Measurements from ENCODE around the gene UQCR11.

Gene UQCR11

DNA sequence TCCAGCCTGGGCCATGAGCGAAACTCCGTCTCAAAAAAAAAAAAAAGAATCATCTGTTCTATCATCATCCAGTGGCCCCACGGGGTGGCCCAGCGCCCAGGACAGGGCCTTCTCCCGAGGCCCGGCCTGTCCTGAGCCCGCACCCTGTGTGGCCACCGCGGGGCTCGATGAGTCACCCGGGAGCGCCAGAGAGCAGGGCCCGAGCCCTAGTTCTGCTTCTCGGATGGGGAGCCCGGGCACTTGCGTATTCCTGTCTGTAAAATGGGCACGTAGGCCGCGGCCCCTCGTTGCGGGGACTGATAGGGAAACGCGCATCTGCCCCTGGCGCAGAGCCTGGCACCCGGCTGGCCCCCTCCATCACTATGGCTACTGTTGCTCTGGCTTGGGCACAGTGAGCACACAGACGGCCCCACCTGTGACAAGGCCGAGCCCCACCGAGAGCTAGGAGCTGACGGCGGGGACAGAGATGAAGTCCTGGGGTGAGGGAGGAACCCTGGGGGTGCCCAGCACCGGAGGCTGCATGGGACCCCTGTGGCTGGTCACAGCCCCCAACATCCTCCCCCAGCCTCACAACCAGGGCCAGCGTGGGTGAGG, 21.3 kb upstream of the UQCR11 start:
- H3K27me3 ChIP-seq (ENCODE audit: insufficient read depth, low read length, poor library complexity): no peaks in the 10 kb centered on the region
- ATAC-seq (ENCODE audit: insufficient read depth, low read depth) (no peak), DNase-seq (no peak)
- no peak for TF ChIP-seq EZH2 (IDR thresholded peaks at IDR 0.05; ENCODE audit: borderline replicate concordance, low read depth, low read length, severe bottlenecking)
- TF ChIP-seq, protein P1, sequence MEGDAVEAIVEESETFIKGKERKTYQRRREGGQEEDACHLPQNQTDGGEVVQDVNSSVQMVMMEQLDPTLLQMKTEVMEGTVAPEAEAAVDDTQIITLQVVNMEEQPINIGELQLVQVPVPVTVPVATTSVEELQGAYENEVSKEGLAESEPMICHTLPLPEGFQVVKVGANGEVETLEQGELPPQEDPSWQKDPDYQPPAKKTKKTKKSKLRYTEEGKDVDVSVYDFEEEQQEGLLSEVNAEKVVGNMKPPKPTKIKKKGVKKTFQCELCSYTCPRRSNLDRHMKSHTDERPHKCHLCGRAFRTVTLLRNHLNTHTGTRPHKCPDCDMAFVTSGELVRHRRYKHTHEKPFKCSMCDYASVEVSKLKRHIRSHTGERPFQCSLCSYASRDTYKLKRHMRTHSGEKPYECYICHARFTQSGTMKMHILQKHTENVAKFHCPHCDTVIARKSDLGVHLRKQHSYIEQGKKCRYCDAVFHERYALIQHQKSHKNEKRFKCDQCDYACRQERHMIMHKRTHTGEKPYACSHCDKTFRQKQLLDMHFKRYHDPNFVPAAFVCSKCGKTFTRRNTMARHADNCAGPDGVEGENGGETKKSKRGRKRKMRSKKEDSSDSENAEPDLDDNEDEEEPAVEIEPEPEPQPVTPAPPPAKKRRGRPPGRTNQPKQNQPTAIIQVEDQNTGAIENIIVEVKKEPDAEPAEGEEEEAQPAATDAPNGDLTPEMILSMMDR (IDR thresholded peaks at IDR 0.05; ENCODE audit: borderline replicate concordance, extremely low read depth, low read length, poor library complexity, severe bottlenecking): no peak
- no peak overlapping the region for H2AFZ ChIP-seq (ENCODE audit: low read depth, low read length)
- H3K9ac ChIP-seq (ENCODE audit: low read depth, low read length): no peak overlapping the region
- H3K4me3 ChIP-seq (ENCODE audit: low read depth in 1 of 2, low read length in 2 of 2): no peak overlapping the region
- H3K36me3 ChIP-seq (ENCODE audit: insufficient read depth, low read length): peaks cover 83% of the 10 kb centered on the region
- H4K20me1 ChIP-seq (ENCODE audit: insufficient read depth, low read length): peaks cover 65% of the 10 kb centered on the region
- no peaks in the 10 kb centered on the region for H3K9me3 ChIP-seq (ENCODE audit: insufficient read depth, low read length, severe bottlenecking)
- H3K4me1 ChIP-seq (ENCODE audit: insufficient read depth, low read length): no peaks in the 10 kb centered on the region
- H3K79me2 ChIP-seq (ENCODE audit: insufficient read depth, low read length): peaks cover 45% of the 10 kb centered on the region
- H3K4me2 ChIP-seq (ENCODE audit: insufficient read depth, low read length): no peak overlapping the region
- H3K27ac ChIP-seq (ENCODE audit: low read length): no peak overlapping the region

DNA sequence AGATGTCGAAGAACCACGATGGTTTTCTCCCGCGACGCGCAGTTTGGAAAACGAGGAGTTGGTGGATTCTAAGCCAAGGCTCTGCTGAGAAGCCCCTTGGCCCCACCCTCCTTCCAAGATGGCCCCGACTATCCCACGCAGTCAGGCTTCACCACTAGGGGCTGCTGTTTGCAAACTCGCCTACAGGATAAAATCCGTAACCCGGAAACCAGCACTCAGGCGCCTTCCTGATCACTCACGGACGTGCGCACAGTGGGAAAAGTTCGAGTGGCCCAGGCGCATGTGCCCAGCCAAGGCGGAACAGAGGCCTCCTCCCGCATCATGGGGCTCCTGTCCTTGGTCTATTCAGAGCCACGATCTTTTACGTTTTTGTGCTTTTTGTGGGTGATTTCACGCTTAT, 19.2 kb upstream of the UQCR11 start:
- Histone ChIP-seq H3K36me3 (ENCODE audit: insufficient read depth, low read length) (peaks cover 83% of the 10 kb centered on the region), H3K9me3 (ENCODE audit: insufficient read depth, low read length, severe bottlenecking) (no peaks in the 10 kb centered on the region), H3K27me3 (ENCODE audit: insufficient read depth, low read length, poor library complexity) (no peaks in the 10 kb centered on the region), H3K79me2 (ENCODE audit: insufficient read depth, low read length) (peaks cover 41% of the 10 kb centered on the region), H3K9ac (ENCODE audit: low read depth, low read length) (no peak overlapping the region), H2AFZ (ENCODE audit: low read depth, low read length) (no peak overlapping the region), H3K4me3 (ENCODE audit: low read depth in 1 of 2, low read length in 2 of 2) (no peak overlapping the region), H3K4me2 (ENCODE audit: insufficient read depth, low read length) (no peak overlapping the region), H3K4me1 (ENCODE audit: insufficient read depth, low read length) (no peaks in the 10 kb centered on the region), H3K27ac (ENCODE audit: low read length) (no peak overlapping the region), H4K20me1 (ENCODE audit: insufficient read depth, low read length) (peaks cover 64% of the 10 kb centered on the region)
- ATAC-seq (ENCODE audit: insufficient read depth, low read depth): peak; percentile 76
- DNase-seq: peak; percentile 61
- no peak for TF ChIP-seq EZH2 (IDR thresholded peaks at IDR 0.05; ENCODE audit: borderline replicate concordance, low read depth, low read length, severe bottlenecking)
- TF ChIP-seq, protein P1 (IDR thresholded peaks at IDR 0.05; ENCODE audit: borderline replicate concordance, extremely low read depth, low read length, poor library complexity, severe bottlenecking): peak; percentile 77

DNA sequence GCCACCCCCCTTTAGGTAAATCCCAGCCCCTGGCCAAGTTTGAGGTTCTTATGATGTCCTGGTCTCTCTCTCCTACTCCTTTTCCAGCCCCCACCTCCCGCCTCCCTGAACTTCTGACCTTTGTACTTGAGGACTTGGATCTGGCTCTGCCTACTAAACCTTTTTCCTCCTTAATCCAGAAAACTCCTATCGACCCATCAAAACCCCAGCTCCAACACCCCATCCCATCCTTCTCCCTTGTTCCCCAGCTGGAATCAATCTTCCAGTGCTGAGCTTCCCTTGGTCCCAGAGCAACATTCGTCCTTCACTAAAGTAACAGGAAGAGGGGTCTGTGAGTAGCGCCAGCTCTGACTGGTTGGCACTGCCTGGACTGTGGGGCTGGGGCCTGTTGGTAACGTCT, 17.3 kb upstream of the UQCR11 start:
- peaks cover 98% of the 10 kb centered on the region for H3K36me3 ChIP-seq (ENCODE audit: insufficient read depth, low read length)

More for the DNA sequence above, 17.3 kb upstream of the UQCR11 start:
- Histone ChIP-seq H3K27ac (ENCODE audit: low read length) (no peak overlapping the region), H3K9me3 (ENCODE audit: insufficient read depth, low read length, severe bottlenecking) (no peaks in the 10 kb centered on the region), H2AFZ (ENCODE audit: low read depth, low read length) (no peak overlapping the region), H3K4me3 (ENCODE audit: low read depth in 1 of 2, low read length in 2 of 2) (no peak overlapping the region), H4K20me1 (ENCODE audit: insufficient read depth, low read length) (peaks cover 76% of the 10 kb centered on the region), H3K4me1 (ENCODE audit: insufficient read depth, low read length) (no peaks in the 10 kb centered on the region), H3K9ac (ENCODE audit: low read depth, low read length) (no peak overlapping the region), H3K79me2 (ENCODE audit: insufficient read depth, low read length) (peaks cover 45% of the 10 kb centered on the region), H3K27me3 (ENCODE audit: insufficient read depth, low read length, poor library complexity) (no peaks in the 10 kb centered on the region), H3K4me2 (ENCODE audit: insufficient read depth, low read length) (no peak overlapping the region)
- DNase-seq (no peak), ATAC-seq (ENCODE audit: insufficient read depth, low read depth) (no peak)
- TF ChIP-seq, protein P1 (IDR thresholded peaks at IDR 0.05; ENCODE audit: borderline replicate concordance, extremely low read depth, low read length, poor library complexity, severe bottlenecking): no peak
- no peak for TF ChIP-seq EZH2 (IDR thresholded peaks at IDR 0.05; ENCODE audit: borderline replicate concordance, low read depth, low read length, severe bottlenecking)

Measured in DND-41 (cell line).